ENCODE measurements around the gene TNFRSF11A.
A peak's percentile ranks its signal among the peaks of the same experiment; 100 is the strongest.

Gene TNFRSF11A

GRCh38 chr18:62384068-62384467 lies 59.0 kb downstream of the TNFRSF11A start:
- Histone ChIP-seq H3K36me3 (ENCODE audit: low read depth) (no peaks in the 10 kb centered on the region), H3K27me3 (ENCODE audit: insufficient read depth, poor library complexity, severe bottlenecking) (no peaks in the 10 kb centered on the region), H3K9me3 (ENCODE audit: severe bottlenecking) (no peaks in the 10 kb centered on the region), H3K4me3 (ENCODE audit: severe bottlenecking) (no peak overlapping the region), H3K27ac (ENCODE audit: poor library complexity, severe bottlenecking) (no peak overlapping the region), H3K4me1 (ENCODE audit: insufficient read depth, poor library complexity, severe bottlenecking) (peaks cover 4% of the 10 kb centered on the region)
- ATAC-seq (ENCODE audit: low read depth) (no peak), DNase-seq (ENCODE audit: low spot score) (no peak)
- TF ChIP-seq, protein P1, sequence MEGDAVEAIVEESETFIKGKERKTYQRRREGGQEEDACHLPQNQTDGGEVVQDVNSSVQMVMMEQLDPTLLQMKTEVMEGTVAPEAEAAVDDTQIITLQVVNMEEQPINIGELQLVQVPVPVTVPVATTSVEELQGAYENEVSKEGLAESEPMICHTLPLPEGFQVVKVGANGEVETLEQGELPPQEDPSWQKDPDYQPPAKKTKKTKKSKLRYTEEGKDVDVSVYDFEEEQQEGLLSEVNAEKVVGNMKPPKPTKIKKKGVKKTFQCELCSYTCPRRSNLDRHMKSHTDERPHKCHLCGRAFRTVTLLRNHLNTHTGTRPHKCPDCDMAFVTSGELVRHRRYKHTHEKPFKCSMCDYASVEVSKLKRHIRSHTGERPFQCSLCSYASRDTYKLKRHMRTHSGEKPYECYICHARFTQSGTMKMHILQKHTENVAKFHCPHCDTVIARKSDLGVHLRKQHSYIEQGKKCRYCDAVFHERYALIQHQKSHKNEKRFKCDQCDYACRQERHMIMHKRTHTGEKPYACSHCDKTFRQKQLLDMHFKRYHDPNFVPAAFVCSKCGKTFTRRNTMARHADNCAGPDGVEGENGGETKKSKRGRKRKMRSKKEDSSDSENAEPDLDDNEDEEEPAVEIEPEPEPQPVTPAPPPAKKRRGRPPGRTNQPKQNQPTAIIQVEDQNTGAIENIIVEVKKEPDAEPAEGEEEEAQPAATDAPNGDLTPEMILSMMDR (IDR thresholded peaks at IDR 0.05; ENCODE audit: poor library complexity, severe bottlenecking): no peak

- DNase-seq (ENCODE audit: low spot score): no peak
- Histone ChIP-seq H3K4me1 (ENCODE audit: insufficient read depth, poor library complexity, severe bottlenecking) (peaks cover 4% of the 10 kb centered on the region), H3K4me3 (ENCODE audit: severe bottlenecking) (peak overlapping the region; percentile 18), H3K27ac (ENCODE audit: poor library complexity, severe bottlenecking) (no peak overlapping the region), H3K9me3 (ENCODE audit: severe bottlenecking) (no peaks in the 10 kb centered on the region), H3K27me3 (ENCODE audit: insufficient read depth, poor library complexity, severe bottlenecking) (no peaks in the 10 kb centered on the region), H3K36me3 (ENCODE audit: low read depth) (no peaks in the 10 kb centered on the region)
- TF ChIP-seq, protein P1 (IDR thresholded peaks at IDR 0.05; ENCODE audit: poor library complexity, severe bottlenecking): no peak
- peak; percentile 53 for ATAC-seq (ENCODE audit: low read depth)
These were observed 59.5 kb downstream of the TNFRSF11A start for GRCh38 chr18:62384610-62385097.

DNA sequence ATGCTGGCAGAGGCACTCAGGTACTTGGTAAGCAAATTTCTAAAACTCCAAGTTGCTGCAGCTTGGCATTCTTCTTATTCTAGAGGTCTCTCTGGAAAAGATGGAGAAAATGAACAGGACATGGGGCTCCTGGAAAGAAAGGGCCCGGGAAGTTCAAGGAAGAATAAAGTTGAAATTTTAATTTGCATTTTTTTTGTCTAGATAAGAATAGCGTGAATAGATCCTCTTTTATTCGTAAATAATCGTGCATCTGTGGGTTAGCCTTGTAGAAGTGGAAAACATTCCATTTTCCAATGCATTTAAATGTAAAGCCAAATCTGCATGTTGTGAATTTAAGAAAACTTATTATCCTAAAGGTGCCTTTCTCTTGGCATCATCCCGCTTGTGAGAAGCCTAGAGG lies 61.0 kb downstream of the TNFRSF11A start:
- Histone ChIP-seq H3K36me3 (ENCODE audit: low read depth) (no peaks in the 10 kb centered on the region), H3K4me3 (ENCODE audit: severe bottlenecking) (no peak overlapping the region), H3K27ac (ENCODE audit: poor library complexity, severe bottlenecking) (no peak overlapping the region), H3K27me3 (ENCODE audit: insufficient read depth, poor library complexity, severe bottlenecking) (no peaks in the 10 kb centered on the region), H3K9me3 (ENCODE audit: severe bottlenecking) (no peaks in the 10 kb centered on the region), H3K4me1 (ENCODE audit: insufficient read depth, poor library complexity, severe bottlenecking) (peaks cover 4% of the 10 kb centered on the region)
- TF ChIP-seq, protein P1 (IDR thresholded peaks at IDR 0.05; ENCODE audit: poor library complexity, severe bottlenecking): no peak
- DNase-seq (ENCODE audit: low spot score) (no peak), ATAC-seq (ENCODE audit: low read depth) (no peak)

- Histone ChIP-seq H3K27ac (ENCODE audit: poor library complexity, severe bottlenecking) (no peak overlapping the region), H3K27me3 (ENCODE audit: insufficient read depth, poor library complexity, severe bottlenecking) (no peaks in the 10 kb centered on the region), H3K9me3 (ENCODE audit: severe bottlenecking) (no peaks in the 10 kb centered on the region), H3K36me3 (ENCODE audit: low read depth) (no peaks in the 10 kb centered on the region), H3K4me1 (ENCODE audit: insufficient read depth, poor library complexity, severe bottlenecking) (peaks cover 4% of the 10 kb centered on the region), H3K4me3 (ENCODE audit: severe bottlenecking) (no peak overlapping the region)
- no peak for ATAC-seq (ENCODE audit: low read depth)
- TF ChIP-seq, protein P1 (IDR thresholded peaks at IDR 0.05; ENCODE audit: poor library complexity, severe bottlenecking): no peak
- DNase-seq (ENCODE audit: low spot score): no peak
These were observed 61.5 kb downstream of the TNFRSF11A start for GRCh38 chr18:62386601-62387000.

DNA sequence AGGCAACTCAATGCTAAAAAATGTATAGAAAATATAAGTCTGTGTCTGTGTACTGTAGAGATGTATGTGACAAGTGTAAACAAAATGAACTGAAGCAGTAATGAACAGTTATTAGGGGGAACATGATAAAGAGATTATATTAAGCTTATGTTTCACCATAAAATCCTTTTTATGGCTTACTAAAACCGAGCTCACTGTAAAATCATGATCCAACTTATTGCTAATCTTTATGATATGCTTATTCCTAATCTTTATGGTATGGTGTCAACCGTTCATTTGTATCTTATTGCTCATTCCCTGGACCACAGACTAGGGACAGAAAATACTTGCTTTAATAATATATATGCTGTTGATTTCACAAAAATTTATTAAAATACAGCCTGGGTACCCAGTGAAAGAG lies 62.1 kb downstream of the TNFRSF11A start:
- H3K36me3 ChIP-seq (ENCODE audit: low read depth): no peaks in the 10 kb centered on the region
- no peaks in the 10 kb centered on the region for H3K9me3 ChIP-seq (ENCODE audit: severe bottlenecking)
- H3K27ac ChIP-seq (ENCODE audit: poor library complexity, severe bottlenecking): no peak overlapping the region
- TF ChIP-seq, protein P1 (IDR thresholded peaks at IDR 0.05; ENCODE audit: poor library complexity, severe bottlenecking): no peak
- peaks cover 4% of the 10 kb centered on the region for H3K4me1 ChIP-seq (ENCODE audit: insufficient read depth, poor library complexity, severe bottlenecking)
- ATAC-seq (ENCODE audit: low read depth): no peak
- no peak for DNase-seq (ENCODE audit: low spot score)
- no peak overlapping the region for H3K4me3 ChIP-seq (ENCODE audit: severe bottlenecking)
- no peaks in the 10 kb centered on the region for H3K27me3 ChIP-seq (ENCODE audit: insufficient read depth, poor library complexity, severe bottlenecking)

Measured in RWPE2 (cell line).